Measurements from ENCODE around the gene PDCD5. TPM values are rescaled to one million over a fixed set of nuclear protein-coding genes. Genes with fewer than 3 reads are reported as not detected.

The PDCD5 gene
- total RNA-seq, 1 experiment from 2014 or later = 239 TPM

DNA sequence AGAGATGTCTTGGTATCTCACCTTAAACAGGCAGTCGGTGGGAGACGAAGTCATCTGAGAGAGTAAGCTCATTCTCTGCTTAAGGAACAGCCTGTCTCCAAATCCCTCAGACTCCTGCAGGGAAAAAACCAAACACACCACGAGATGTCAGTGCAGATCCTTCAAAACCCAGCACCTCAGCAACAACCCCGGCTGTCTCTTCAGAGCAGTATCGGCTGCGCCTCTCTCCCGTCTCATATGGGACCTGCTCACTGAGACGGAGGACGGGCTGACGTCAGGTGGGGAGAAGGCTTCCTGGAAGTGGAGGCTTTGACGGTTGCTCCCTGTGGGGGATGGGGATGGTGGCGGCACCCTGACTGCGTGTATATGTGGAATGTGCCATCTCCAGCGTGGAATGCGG is 50.4 kb downstream of the PDCD5 start:
- DNase-seq (ENCODE audit: low read depth) = no peak

Small RNA genes lying within 50 kb of the gene (small RNA-seq; reads per million reads assigned to genes)
- gene SNORA68B = 2.1 reads per million, percentile 83 among the genes with 10 or more reads in this experiment

Other genes starting within 250 kb of the PDCD5 start
- gene ZNF507, start 235.6 kb upstream of the PDCD5 start, total RNA-seq (2014; rRNA removed; shearing (Covaris generic)) = 6.1 and 8.9 TPM in 2 replicates
- 16.8 and 30.7 TPM in 2 replicates for gene DPY19L3, start 175.4 kb upstream of the PDCD5 start, total RNA-seq (2014; rRNA removed; shearing (Covaris generic))
- gene ANKRD27, start 94.0 kb downstream of the PDCD5 start, total RNA-seq (2014; rRNA removed; shearing (Covaris generic)) = 37.5 and 45.3 TPM in 2 replicates
- gene RGS9BP, start 94.7 kb downstream of the PDCD5 start, total RNA-seq (2014; rRNA removed; shearing (Covaris generic)) = 1.9 and 2.2 TPM in 2 replicates
- gene NUDT19, start 110.6 kb downstream of the PDCD5 start, total RNA-seq (2014; rRNA removed; shearing (Covaris generic)) = 8.9 and 15.4 TPM in 2 replicates
- gene TDRD12, start 138.6 kb downstream of the PDCD5 start, total RNA-seq (2014; rRNA removed; shearing (Covaris generic)) = 0.05 TPM in 1 of 2 replicates, not detected in the other